Liver (tissue), 9 donors: Measurements from ENCODE around the gene SBF2. TPM values are rescaled to one million over a fixed set of nuclear protein-coding genes. Genes with fewer than 3 reads are reported as not detected.
"Not testable (repeated sequence)": the region's sequence is repeated elsewhere in the genome, so short reads cannot be mapped to it uniquely, and the experiment has no call there.

Experiments used
- DNase-seq: peaks from one replicate; pipeline ENCODE4 v3.0.0-alpha.2; 2017; ENCODE audit warnings: low spot score
- H3K27ac ChIP-seq, 2 donors: one replicate each; pipeline ENCODE4 v1.7.0; 2013; ENCODE audit warnings: inconsistent platforms in 2 of 2, low read length in 2 of 2, control low read depth in 1 of 2, low read depth in 1 of 2, mild to moderate bottlenecking in 1 of 2
- H3K27me3 ChIP-seq, 4 donors: one replicate each; pipeline versions ENCODE4 v1.6.1 to v1.7.0; 2013; ENCODE audit warnings: low read length in 3 of 4, inconsistent platforms in 1 of 4, mild to moderate bottlenecking in 1 of 4, moderate library complexity in 1 of 4; ENCODE audit not compliant: control insufficient read depth in 4 of 4, insufficient read depth in 4 of 4
- H3K36me3 ChIP-seq, 4 donors: one replicate each; pipeline versions ENCODE4 v1.6.1 to v1.7.0; 2013; ENCODE audit warnings: low read length in 3 of 4, mild to moderate bottlenecking in 3 of 4, low read depth in 1 of 4, moderate library complexity in 1 of 4; ENCODE audit not compliant: control insufficient read depth in 4 of 4, insufficient read depth in 3 of 4
- H3K4me1 ChIP-seq, 4 donors: one replicate each; pipeline versions ENCODE4 v1.6.1 to v1.7.0; 2013; ENCODE audit warnings: low read length in 3 of 4, mild to moderate bottlenecking in 3 of 4, moderate library complexity in 1 of 4; ENCODE audit not compliant: control insufficient read depth in 4 of 4, insufficient read depth in 4 of 4
- H3K4me3 ChIP-seq, 3 donors: one replicate each; pipeline versions ENCODE4 v1.6.1 to v1.7.0; 2013; ENCODE audit warnings: low read length in 3 of 3, control low read depth in 1 of 3, low read depth in 1 of 3, mild to moderate bottlenecking in 1 of 3
- H3K9ac ChIP-seq, 2 donors: one replicate each; pipeline ENCODE4 v1.7.0; 2013; ENCODE audit warnings: low read length in 2 of 2, mild to moderate bottlenecking in 2 of 2, moderate library complexity in 2 of 2, control low read depth in 1 of 2, low read depth in 1 of 2
- H3K9me3 ChIP-seq, 4 donors: one replicate each; pipeline versions ENCODE4 v1.6.1 to v1.7.0; 2013; ENCODE audit warnings: low read length in 3 of 4; ENCODE audit not compliant: control insufficient read depth in 4 of 4
- ATF3 ChIP-seq: IDR thresholded peaks from 2 replicates; pipeline ENCODE4 v1.6.1; 2016; ENCODE audit warnings: antibody characterized with exemption
- CTCF ChIP-seq: fragments of 150-350 bp; IDR thresholded peaks from 2 replicates; pipeline ENCODE4 v1.5.1; 2017; ENCODE audit warnings: improper control_type of control experiment, low read depth, low read length; ENCODE audit not compliant: missing input control
- FOXA2 ChIP-seq: IDR thresholded peaks from 2 replicates; pipeline ENCODE4 v1.6.1; 2016; ENCODE audit warnings: antibody characterized with exemption
- GABPA ChIP-seq, 2 donors: IDR thresholded peaks in 1 of 2; conservative IDR thresholded peaks in 1 of 2; 2 replicates each; pipeline ENCODE4 v1.6.1; 2016; ENCODE audit warnings: antibody characterized with exemption in 2 of 2, mild to moderate bottlenecking in 1 of 2, moderate library complexity in 1 of 2
- HNF4A ChIP-seq, 2 donors: conservative IDR thresholded peaks; 2 replicates each; pipeline ENCODE4 v1.6.1; 2016; ENCODE audit warnings: antibody characterized with exemption in 2 of 2, mild to moderate bottlenecking in 2 of 2
- HNF4G ChIP-seq: IDR thresholded peaks from 2 replicates; pipeline ENCODE4 v1.6.1; 2016; ENCODE audit warnings: antibody characterized with exemption
- RAD21 ChIP-seq, 2 donors: IDR thresholded peaks; 2 replicates each; pipeline ENCODE4 v1.6.1; 2016; ENCODE audit warnings: antibody characterized with exemption in 2 of 2, mild to moderate bottlenecking in 2 of 2
- REST ChIP-seq: IDR thresholded peaks from 2 replicates; pipeline ENCODE4 v1.6.1; 2016; ENCODE audit warnings: antibody characterized with exemption, mild to moderate bottlenecking
- RXRA ChIP-seq, 2 donors: IDR thresholded peaks; 2 replicates each; pipeline ENCODE4 v1.6.1; 2017 to 2018; ENCODE audit warnings: antibody characterized with exemption in 2 of 2, mild to moderate bottlenecking in 1 of 2
- SP1 ChIP-seq: IDR thresholded peaks from 2 replicates; pipeline ENCODE4 v1.6.1; 2018; ENCODE audit warnings: antibody characterized with exemption, mild to moderate bottlenecking
- TAF1 ChIP-seq: conservative IDR thresholded peaks from 2 replicates; pipeline ENCODE4 v1.6.1; 2016; ENCODE audit warnings: antibody characterized with exemption, mild to moderate bottlenecking
- YY1 ChIP-seq: IDR thresholded peaks from 2 replicates; pipeline ENCODE4 v1.6.1; 2016; ENCODE audit warnings: antibody characterized with exemption, mild to moderate bottlenecking
- ZBTB33 ChIP-seq: IDR thresholded peaks from 2 replicates; pipeline ENCODE4 v1.6.1; 2016; ENCODE audit warnings: antibody characterized with exemption
- WGBS: extraction: QIAGEN DNeasy Blood & Tissue Kit; methylation state at CpG from one replicate; pipeline ENCODE4 v1.1.7; 2013; 5-methylcytosine and 5-hydroxymethylcytosine counted together
- polyA plus RNA-seq, 2 donors: library from polyadenylated mRNA; stranded (reverse) in 1 of 2; unstranded in 1 of 2; fragments of 200-250 nt in 1 of 2; fragments of >200 nt in 1 of 2; fragmentation: Nextera tagmentation in 1 of 2; extraction: Ambion mirVana in 1 of 2; gene quantifications; one replicate each; pipeline versions ENCODE4 v1.2.1 to v1.2.3, GENCODE V29; 2013 to 2015
- total RNA-seq, 2 donors: library from RNA; depleted of rRNA; stranded (reverse); fragments of >200 nt; gene quantifications; one replicate each; pipeline ENCODE4 v1.2.3, GENCODE V29; 2014
- donor health status: healthy.
- donor health status: healthy.
- donor health status: healthy.
- donor health status: healthy.
- donor health status: healthy.

The SBF2 gene
- total and polyA plus RNA-seq, 4 donors: 7.5 to 31.3 (median 14.7) TPM

- H3K27ac ChIP-seq: no peak overlapping the region
- no peak for TF ChIP-seq RXRA (IDR thresholded peaks at IDR 0.05)
- no peak for TF ChIP-seq HNF4G
- TF ChIP-seq YY1: no peak
- no peak for TF ChIP-seq TAF1
- no peak for TF ChIP-seq HNF4A (conservative IDR thresholded peaks at IDR 0.05)
- TF ChIP-seq CTCF: no peak
- no peak for TF ChIP-seq REST
- no peaks in the 10 kb centered on the region for H3K9me3 ChIP-seq
- 94% methylated on average over 7 of the region's 7 CpGs for WGBS
- no peaks in the 10 kb centered on the region for H3K27me3 ChIP-seq
- H3K4me1 ChIP-seq: peaks cover 0 to 5% (median 2%) of the 10 kb centered on the region in 4 donors
- DNase-seq: no peak
- no peak overlapping the region for H3K4me3 ChIP-seq
- no peaks in the 10 kb centered on the region for H3K36me3 ChIP-seq
- no peak overlapping the region for H3K9ac ChIP-seq
These were observed 346.7 kb downstream of the SBF2 start for GRCh38 chr11:9947231-9947864.

GRCh38 chr11:9945680-9946079 is 348.3 kb downstream of the SBF2 start:
- H3K27ac ChIP-seq, DNase-seq, H3K27me3 ChIP-seq, H3K4me1 ChIP-seq, H3K9ac ChIP-seq, H3K9me3 ChIP-seq, H3K4me3 ChIP-seq, H3K36me3 ChIP-seq: not testable (repeated sequence)
- WGBS: 87% methylated on average over 1 of the region's 1 CpG

GRCh38 chr11:9943386-9944110 is 350.5 kb downstream of the SBF2 start:
- Histone ChIP-seq H3K27me3 (no peaks in the 10 kb centered on the region), H3K9ac (no peak overlapping the region), H3K36me3 (no peaks in the 10 kb centered on the region), H3K4me3 (no peak overlapping the region), H3K9me3 (no peaks in the 10 kb centered on the region), H3K27ac (no peak overlapping the region), H3K4me1 (peaks cover 0 to 5% (median 2%) of the 10 kb centered on the region in 4 donors)
- DNase-seq: no peak
- WGBS: 47% methylated on average over 3 of the region's 3 CpGs
- TF ChIP-seq SP1 (peak; percentile 37), FOXA2 (peak; percentile 32), CTCF (no peak), RAD21 (IDR thresholded peaks at IDR 0.05) (peak in 1 of 2 donors; percentile 32), GABPA (IDR thresholded peaks at IDR 0.05 in 1 of 2, conservative IDR thresholded peaks at IDR 0.05 in 1 of 2) (no peak), TAF1 (no peak), ZBTB33 (no peak), ATF3 (no peak)
